Endothelial cell of umbilical vein (primary cell): ENCODE results near the gene MYEOV. TPM values are rescaled to one million over a fixed set of nuclear protein-coding genes. Genes with fewer than 3 reads are reported as not detected.

ENCODE experiments used
- BruUV-seq: library from RNA; stranded (reverse); fragments of 400-500 nt; replicated peaks from 2 replicates; lab custom pipeline; 2021; lab: Mats Ljungman, UMichigan
- CTCF ChIA-PET: fragments of 300-600, 350-600 bp; sonication (Branson Sonifier 250); formaldehyde crosslinking; loops from one replicate; lab custom pipeline; 2021; ENCODE audit warnings: antibody characterized with exemption, inconsistent platforms; lab: Charles Lee
- POLR2A ChIA-PET: fragments of 300-600, 350-600 bp; sonication (Branson Sonifier 250); formaldehyde crosslinking; loops from one replicate; lab custom pipeline; 2021; ENCODE audit warnings: antibody characterized with exemption, inconsistent platforms; lab: Charles Lee
- DNase-seq: peaks from one replicate; pipeline ENCODE4 v3.0.0-alpha.2; 2011; ENCODE audit warnings: low read depth, low spot score
- FAIRE-seq: peaks from 2 replicates; lab custom pipeline; 2011; peaks lifted over from hg19 to GRCh38; lab: Jason Lieb, UNC
- H2AFZ ChIP-seq: 2 replicates; pipeline ENCODE4 v1.6.0; 2012; ENCODE audit warnings: low read depth, low read length, control low read depth, inconsistent platforms
- H3K27ac ChIP-seq: 2 replicates; pipeline ENCODE4 v1.5.1; 2011; ENCODE audit warnings: low read depth, mild to moderate bottlenecking, control low read depth, low read length, moderate library complexity; ENCODE audit not compliant: insufficient read depth
- H3K27me3 ChIP-seq, 2 experiments: 2 replicates each; pipeline versions ENCODE4 v1.6.0 to v1.6.1; 2011; ENCODE audit warnings: low read length in 2 of 2, mixed read lengths in 1 of 2; ENCODE audit not compliant: control insufficient read depth in 2 of 2, insufficient read depth in 2 of 2
- H3K36me3 ChIP-seq, 2 experiments: 2 replicates in 1 of 2; 3 replicates in 1 of 2; pipeline ENCODE4 v1.5.1; 2011; ENCODE audit warnings: low read length in 2 of 2, mild to moderate bottlenecking in 1 of 2, moderate library complexity in 1 of 2; ENCODE audit not compliant: control insufficient read depth in 2 of 2, insufficient read depth in 2 of 2; ENCODE audit errors: extremely low read depth in 1 of 2
- H3K4me1 ChIP-seq: 3 replicates; pipeline ENCODE4 v1.5.1; 2011; ENCODE audit warnings: mild to moderate bottlenecking, low read length; ENCODE audit not compliant: control insufficient read depth, insufficient read depth; ENCODE audit errors: extremely low read depth
- H3K4me2 ChIP-seq: 2 replicates; pipeline ENCODE4 v1.6.1; 2011; ENCODE audit warnings: low read length, control low read depth, mixed read lengths; ENCODE audit not compliant: insufficient read depth
- H3K4me3 ChIP-seq, 3 experiments: fragments of 200-600 bp in 1 of 3; sonication (generic), shearing (Covaris generic) in 1 of 3; replicated peaks in 1 of 3; 2 replicates each; pipeline ENCODE4 v1.5.1; 2011 to 2016; ENCODE audit warnings: control low read depth in 3 of 3, low read length in 3 of 3, mild to moderate bottlenecking in 2 of 3, inconsistent platforms in 1 of 3, low read depth in 1 of 3, moderate library complexity in 1 of 3; ENCODE audit not compliant: insufficient read depth in 1 of 3
- H3K79me2 ChIP-seq: 2 replicates; pipeline ENCODE4 v1.6.0; 2012; ENCODE audit warnings: low read length, inconsistent platforms; ENCODE audit not compliant: control insufficient read depth, insufficient read depth
- H3K9ac ChIP-seq: replicated peaks from 2 replicates; pipeline ENCODE3; 2011; ENCODE audit warnings: low read length, control low read depth; ENCODE audit not compliant: insufficient read depth; ENCODE audit errors: extremely low read depth
- H3K9me1 ChIP-seq: replicated peaks from 3 replicates; pipeline ENCODE4 v1.6.0; 2011; ENCODE audit warnings: mild to moderate bottlenecking, low read length; ENCODE audit not compliant: control insufficient read depth, insufficient read depth; ENCODE audit errors: extremely low read depth
- H3K9me3 ChIP-seq: replicated peaks from 2 replicates; pipeline ENCODE4 v1.5.1; 2012; ENCODE audit warnings: low read length, inconsistent platforms; ENCODE audit not compliant: control insufficient read depth, insufficient read depth
- H4K20me1 ChIP-seq: replicated peaks from 2 replicates; pipeline ENCODE3; 2011; ENCODE audit warnings: mild to moderate bottlenecking, low read length; ENCODE audit not compliant: control insufficient read depth, insufficient read depth; ENCODE audit errors: extremely low read depth
- CTCF ChIP-seq, 2 donors: IDR thresholded peaks; 1 replicate in 1 of 2; 2 replicates in 1 of 2; pipeline ENCODE4 v1.5.1; 2011; ENCODE audit warnings: low read length in 2 of 2, mild to moderate bottlenecking in 2 of 2, moderate library complexity in 2 of 2, control low read depth in 1 of 2, inconsistent platforms in 1 of 2, low read depth in 1 of 2; ENCODE audit not compliant: insufficient read depth in 1 of 2; ENCODE audit errors: extremely low read depth in 1 of 2
- EZH2 ChIP-seq: IDR thresholded peaks from 2 replicates; pipeline ENCODE4 v1.6.1; 2012; ENCODE audit warnings: borderline replicate concordance, low read depth, mild to moderate bottlenecking, moderate library complexity, low read length, inconsistent platforms; ENCODE audit not compliant: severe bottlenecking
- FOS ChIP-seq: IDR thresholded peaks from 2 replicates; pipeline ENCODE4 v1.6.1; 2011; ENCODE audit warnings: mild to moderate bottlenecking, low read length, moderate library complexity, borderline replicate concordance; ENCODE audit not compliant: insufficient read depth
- GATA2 ChIP-seq: IDR thresholded peaks from 2 replicates; pipeline ENCODE4 v1.7.0; 2011; ENCODE audit warnings: low read depth, mild to moderate bottlenecking, moderate library complexity, mixed read lengths, low read length; ENCODE audit not compliant: insufficient read length, insufficient read depth
- JUN ChIP-seq: IDR thresholded peaks from 2 replicates; pipeline ENCODE4 v1.6.1; 2011; ENCODE audit warnings: borderline replicate concordance, low read depth; ENCODE audit not compliant: insufficient read length, insufficient read depth
- MAX ChIP-seq: IDR thresholded peaks from 2 replicates; pipeline ENCODE4 v1.6.1; 2011; ENCODE audit not compliant: insufficient read depth, insufficient read length
- MYC ChIP-seq: IDR thresholded peaks from one replicate; pipeline ENCODE4 v1.6.1; 2011; ENCODE audit warnings: mild to moderate bottlenecking, low read depth, low read length
- POLR2A ChIP-seq: IDR thresholded peaks from 2 replicates; pipeline ENCODE4 v1.6.1; 2012; ENCODE audit warnings: low read depth, mild to moderate bottlenecking, control low read depth, low read length
- POLR2AphosphoS5 ChIP-seq: IDR thresholded peaks from 2 replicates; pipeline ENCODE4 v1.6.1; 2012; ENCODE audit warnings: low read depth, mild to moderate bottlenecking, control low read depth, low read length, moderate library complexity; ENCODE audit not compliant: insufficient read depth
- dilution Hi-C: fragments of 300-500 bp; cut with MboI; formaldehyde crosslinking; loops from one replicate; pipeline ENCODE4 v1.15.0; 2019; ENCODE audit warnings: low sequenced_read_pairs; ENCODE audit not compliant: extremely low pct_ligation_motif_present
- intact Hi-C: fragments of 100-400 bp; cut with micrococcal nuclease; formaldehyde crosslinking; loops from one replicate; pipeline ENCODE4 v1.10.0; 2022
- polyA plus RNA-seq, 4 experiments: library from polyadenylated mRNA; depleted of rRNA in 3 of 4; stranded (reverse) in 3 of 4; unstranded in 1 of 4; fragments of >200 nt; gene quantifications; 2 replicates each; pipeline versions ENCODE4 v1.2.1 to v1.2.3, GENCODE V29; 2011 to 2012; ENCODE audit warnings: missing spikeins in 1 of 4
- total RNA-seq: library from RNA; stranded (reverse); gene quantifications from 2 replicates; pipeline ENCODE4 v1.2.3, GENCODE V29; 2021

MYEOV gene
- total and polyA plus RNA-seq, 2 donors (not counting 3 experiments of a cell fraction or from before 2014, with no cell fraction given): 3.8 to 14.4 TPM

- H4K20me1 ChIP-seq: no peaks in the 10 kb centered on the region
- no peaks in the 10 kb centered on the region for H3K36me3 ChIP-seq
- no peak overlapping the region for H3K27ac ChIP-seq
- H3K4me2 ChIP-seq: no peak overlapping the region
- DNase-seq (no peak), FAIRE-seq (no peak)
- H3K4me3 ChIP-seq: no peak overlapping the region
- peaks cover 8 to 10% of the 10 kb centered on the region in 2 experiments for H3K27me3 ChIP-seq
- ChIA-PET POLR2A (no interaction called here), CTCF (interaction anchor here (1.4 kb wide), 1 partner anchor 144 kb away, joined by 4 read pairs; no protein-coding TSS in a partner anchor)
- H3K9me1 ChIP-seq: no peaks in the 10 kb centered on the region
- H2AFZ ChIP-seq: no peak overlapping the region
- no peak for TF ChIP-seq POLR2A
- no peak for TF ChIP-seq GATA2
- TF ChIP-seq POLR2AphosphoS5: no peak
- no peak for TF ChIP-seq JUN
- no peak for TF ChIP-seq MAX
- no peak for TF ChIP-seq MYC
- TF ChIP-seq CTCF (IDR thresholded peaks at IDR 0.05; ENCODE audit: extremely low read depth in 1 of 2, insufficient read depth in 1 of 2, low read depth in 1 of 2, low read length in 2 of 2): no peak
- TF ChIP-seq EZH2: no peak
- TF ChIP-seq FOS: no peak
- H3K9ac ChIP-seq: no peak overlapping the region
- dilution Hi-C loops (no loop called here), intact Hi-C loops (no loop called here)
- H3K4me1 ChIP-seq: no peaks in the 10 kb centered on the region
- no peaks in the 10 kb centered on the region for H3K9me3 ChIP-seq
- BruUV-seq: no TSS peak
- no peaks in the 10 kb centered on the region for H3K79me2 ChIP-seq
These were observed 48.2 kb upstream of the MYEOV start for GRCh38 chr11:69245491-69246345.
